Right atrium auricular region (tissue), 2 donors: Measurements from ENCODE around the gene ETHE1. TPM values are rescaled to one million over a fixed set of nuclear protein-coding genes. Genes with fewer than 3 reads are reported as not detected.

Experiments used
- DNase-seq: peaks from one replicate; pipeline ENCODE4 v3.0.0-alpha.2; 2019; ENCODE audit warnings: low spot score
- H3K27ac ChIP-seq, 2 donors: fragments of 200-600 bp; sonication (generic); 1 replicate in 1 of 2; 2 replicates in 1 of 2; pipeline ENCODE4 v1.5.1; 2016 to 2019
- H3K27me3 ChIP-seq, 2 donors: fragments of 200-600 bp; sonication (generic); one replicate each; pipeline versions ENCODE4 v1.5.1 to v1.6.0; 2017 to 2019
- H3K36me3 ChIP-seq: fragments of 200-600 bp; sonication (generic); one replicate; pipeline ENCODE4 v1.5.1; 2016
- H3K4me1 ChIP-seq, 2 donors: fragments of 200-600 bp; sonication (generic); one replicate each; pipeline versions ENCODE4 v1.5.1 to v1.6.0; 2017 to 2019
- H3K4me3 ChIP-seq, 2 donors: fragments of 200-600 bp; sonication (generic); 1 replicate in 1 of 2; 2 replicates in 1 of 2; pipeline ENCODE4 v1.5.1; 2017 to 2019; ENCODE audit warnings: mild to moderate bottlenecking in 1 of 2, moderate library complexity in 1 of 2
- H3K9me3 ChIP-seq, 2 donors: fragments of 200-600 bp; sonication (generic); one replicate each; pipeline ENCODE4 v1.5.1; 2019
- total RNA-seq, 2 donors: library from RNA; depleted of rRNA; stranded (reverse); fragments of >200 nt; gene quantifications; one replicate each; pipeline ENCODE4 v1.1.0, GENCODE V29; 2016
- TF ChIP-seq, protein P1 (sequence below), 2 donors: fragments of 200-600 bp; sonication (generic); IDR thresholded peaks; one replicate each; pipeline ENCODE4 v1.5.1; 2019; ENCODE audit warnings: antibody characterized with exemption in 2 of 2

The ETHE1 gene
- total RNA-seq, 2 donors from 2014 or later, result 17.9 to 25.4 TPM

- Histone ChIP-seq H3K4me3 (peak overlapping the region; percentile 52 to 76), H3K36me3 (no peaks in the 10 kb centered on the region), H3K27me3 (no peaks in the 10 kb centered on the region), H3K9me3 (no peaks in the 10 kb centered on the region), H3K27ac (peak overlapping the region; percentile 84 to 91), H3K4me1 (peaks cover 0 to 33% of the 10 kb centered on the region in 2 donors)
- TF ChIP-seq, protein P1, sequence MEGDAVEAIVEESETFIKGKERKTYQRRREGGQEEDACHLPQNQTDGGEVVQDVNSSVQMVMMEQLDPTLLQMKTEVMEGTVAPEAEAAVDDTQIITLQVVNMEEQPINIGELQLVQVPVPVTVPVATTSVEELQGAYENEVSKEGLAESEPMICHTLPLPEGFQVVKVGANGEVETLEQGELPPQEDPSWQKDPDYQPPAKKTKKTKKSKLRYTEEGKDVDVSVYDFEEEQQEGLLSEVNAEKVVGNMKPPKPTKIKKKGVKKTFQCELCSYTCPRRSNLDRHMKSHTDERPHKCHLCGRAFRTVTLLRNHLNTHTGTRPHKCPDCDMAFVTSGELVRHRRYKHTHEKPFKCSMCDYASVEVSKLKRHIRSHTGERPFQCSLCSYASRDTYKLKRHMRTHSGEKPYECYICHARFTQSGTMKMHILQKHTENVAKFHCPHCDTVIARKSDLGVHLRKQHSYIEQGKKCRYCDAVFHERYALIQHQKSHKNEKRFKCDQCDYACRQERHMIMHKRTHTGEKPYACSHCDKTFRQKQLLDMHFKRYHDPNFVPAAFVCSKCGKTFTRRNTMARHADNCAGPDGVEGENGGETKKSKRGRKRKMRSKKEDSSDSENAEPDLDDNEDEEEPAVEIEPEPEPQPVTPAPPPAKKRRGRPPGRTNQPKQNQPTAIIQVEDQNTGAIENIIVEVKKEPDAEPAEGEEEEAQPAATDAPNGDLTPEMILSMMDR (IDR thresholded peaks at IDR 0.05), result peak in 1 of 2 donors; percentile 60
- peak; percentile 96 for DNase-seq
Measured at GRCh38 chr19:43503501-43504425, 23.2 kb downstream of the ETHE1 start.

GRCh38 chr19:43502419-43502976 lies 24.5 kb downstream of the ETHE1 start:
- H3K9me3 ChIP-seq, result no peaks in the 10 kb centered on the region
- no peak overlapping the region for H3K27ac ChIP-seq
- H3K36me3 ChIP-seq, result peaks cover 5% of the 10 kb centered on the region
- H3K27me3 ChIP-seq, result no peaks in the 10 kb centered on the region
- H3K4me1 ChIP-seq, result peaks cover 0 to 40% of the 10 kb centered on the region in 2 donors
- TF ChIP-seq, protein P1 (IDR thresholded peaks at IDR 0.05), result no peak
- H3K4me3 ChIP-seq, result no peak overlapping the region
- DNase-seq, result no peak

GRCh38 chr19:43501661-43502418 lies 25.2 kb downstream of the ETHE1 start:
- Histone ChIP-seq H3K4me3 (no peak overlapping the region), H3K27ac (no peak overlapping the region), H3K4me1 (peaks cover 0 to 40% of the 10 kb centered on the region in 2 donors), H3K9me3 (no peaks in the 10 kb centered on the region), H3K27me3 (no peaks in the 10 kb centered on the region), H3K36me3 (peaks cover 11% of the 10 kb centered on the region)
- TF ChIP-seq, protein P1 (IDR thresholded peaks at IDR 0.05), result no peak
- no peak for DNase-seq

DNA sequence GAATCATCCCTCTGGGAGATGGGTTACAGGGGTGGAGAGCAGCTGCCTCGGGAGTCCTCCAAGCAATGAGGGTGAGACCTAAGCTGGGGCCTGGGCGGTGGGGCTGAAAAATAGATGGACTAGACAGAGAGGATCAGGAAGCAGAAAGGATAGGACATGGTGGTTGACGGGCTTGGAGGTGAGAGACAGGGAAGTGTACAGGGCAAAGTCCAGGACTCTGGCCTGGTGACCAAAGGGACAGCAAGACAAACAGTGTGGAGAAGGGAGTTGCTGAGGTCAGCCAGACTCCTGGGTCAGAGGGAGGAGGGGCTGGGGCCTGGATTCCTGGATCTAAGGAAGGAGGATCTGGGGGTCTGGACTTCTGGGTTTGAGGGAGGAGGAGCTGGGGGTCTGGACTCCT lies 28.0 kb downstream of the ETHE1 start:
- no peak for DNase-seq
- no peak overlapping the region for H3K4me3 ChIP-seq
- TF ChIP-seq, protein P1 (IDR thresholded peaks at IDR 0.05), result no peak
- peaks cover 0 to 32% of the 10 kb centered on the region in 2 donors for H3K4me1 ChIP-seq
- no peaks in the 10 kb centered on the region for H3K27me3 ChIP-seq
- no peaks in the 10 kb centered on the region for H3K9me3 ChIP-seq
- no peak overlapping the region for H3K27ac ChIP-seq
- H3K36me3 ChIP-seq, result peaks cover 26% of the 10 kb centered on the region

DNA sequence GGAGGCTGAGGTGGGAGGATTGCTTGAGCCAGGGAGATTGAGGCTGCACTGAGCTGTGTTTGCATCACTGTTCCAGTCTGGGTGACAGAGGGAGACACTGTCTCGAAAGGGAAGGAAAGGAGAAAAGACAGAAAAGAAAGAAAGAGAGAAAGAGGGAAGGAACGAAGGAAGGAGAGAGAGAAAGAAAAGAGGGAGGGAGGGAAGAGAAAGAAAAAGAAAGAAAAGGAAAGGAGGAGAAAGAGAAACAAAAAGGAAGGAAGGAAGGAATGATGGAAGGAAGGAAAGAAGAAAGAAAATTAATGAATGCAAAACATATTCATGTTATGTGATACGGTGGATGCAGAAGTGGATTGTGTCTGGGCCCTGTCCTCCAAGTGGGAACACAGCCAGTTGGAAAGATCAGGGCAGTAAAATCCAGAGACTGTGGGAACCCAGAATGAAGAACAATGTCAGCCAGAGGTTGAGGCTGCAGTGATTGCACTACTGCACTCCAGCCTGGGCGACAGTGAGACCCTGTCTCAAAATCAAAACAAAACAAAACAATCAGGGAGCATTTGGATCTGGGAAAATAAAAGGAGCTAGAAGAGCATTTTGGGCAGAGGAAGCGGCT lies 28.7 kb downstream of the ETHE1 start:
- Histone ChIP-seq H3K4me3 (no peak overlapping the region), H3K27me3 (no peaks in the 10 kb centered on the region), H3K36me3 (peaks cover 26% of the 10 kb centered on the region), H3K4me1 (peaks cover 0 to 30% of the 10 kb centered on the region in 2 donors), H3K27ac (no peak overlapping the region), H3K9me3 (no peaks in the 10 kb centered on the region)
- TF ChIP-seq, protein P1 (IDR thresholded peaks at IDR 0.05), result no peak
- DNase-seq, result no peak
